ENCODE results near the gene RAB11FIP5.

Gene RAB11FIP5

DNA sequence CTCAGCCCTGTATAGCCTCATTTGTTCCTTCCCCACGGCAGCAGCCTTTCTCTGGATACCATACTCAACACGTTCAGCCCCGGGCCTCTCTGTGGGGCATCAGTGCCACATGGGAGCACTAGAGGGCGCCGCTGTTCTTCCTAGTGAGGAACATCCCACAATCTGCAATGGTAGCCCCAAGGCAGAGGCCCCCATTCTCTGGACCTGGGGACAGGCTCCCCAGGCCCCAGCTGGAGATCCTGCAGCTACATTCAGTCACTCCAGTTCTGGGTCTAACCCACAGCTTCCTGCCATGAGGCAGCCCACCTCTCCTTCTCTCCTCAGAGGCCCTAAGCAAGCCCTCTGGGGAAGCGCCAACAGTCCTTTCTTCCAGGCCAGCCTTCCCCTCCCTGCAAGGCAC, 27.1 kb downstream of the RAB11FIP5 start:
- Mint-ChIP-seq H3K4me1 (peaks cover 30% of the 10 kb centered on the region), H3K36me3 (ENCODE audit: low read depth) (no peaks in the 10 kb centered on the region), H3K9me3 (no peaks in the 10 kb centered on the region), H3K27ac (no peak overlapping the region), H3K4me3 (no peak overlapping the region), H3K27me3 (ENCODE audit: low read depth, poor library complexity) (peaks cover 6% of the 10 kb centered on the region)
- peak; percentile 90 for DNase-seq
- TF ChIP-seq, protein P1, sequence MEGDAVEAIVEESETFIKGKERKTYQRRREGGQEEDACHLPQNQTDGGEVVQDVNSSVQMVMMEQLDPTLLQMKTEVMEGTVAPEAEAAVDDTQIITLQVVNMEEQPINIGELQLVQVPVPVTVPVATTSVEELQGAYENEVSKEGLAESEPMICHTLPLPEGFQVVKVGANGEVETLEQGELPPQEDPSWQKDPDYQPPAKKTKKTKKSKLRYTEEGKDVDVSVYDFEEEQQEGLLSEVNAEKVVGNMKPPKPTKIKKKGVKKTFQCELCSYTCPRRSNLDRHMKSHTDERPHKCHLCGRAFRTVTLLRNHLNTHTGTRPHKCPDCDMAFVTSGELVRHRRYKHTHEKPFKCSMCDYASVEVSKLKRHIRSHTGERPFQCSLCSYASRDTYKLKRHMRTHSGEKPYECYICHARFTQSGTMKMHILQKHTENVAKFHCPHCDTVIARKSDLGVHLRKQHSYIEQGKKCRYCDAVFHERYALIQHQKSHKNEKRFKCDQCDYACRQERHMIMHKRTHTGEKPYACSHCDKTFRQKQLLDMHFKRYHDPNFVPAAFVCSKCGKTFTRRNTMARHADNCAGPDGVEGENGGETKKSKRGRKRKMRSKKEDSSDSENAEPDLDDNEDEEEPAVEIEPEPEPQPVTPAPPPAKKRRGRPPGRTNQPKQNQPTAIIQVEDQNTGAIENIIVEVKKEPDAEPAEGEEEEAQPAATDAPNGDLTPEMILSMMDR (IDR thresholded peaks at IDR 0.05): peak; percentile 91

DNA sequence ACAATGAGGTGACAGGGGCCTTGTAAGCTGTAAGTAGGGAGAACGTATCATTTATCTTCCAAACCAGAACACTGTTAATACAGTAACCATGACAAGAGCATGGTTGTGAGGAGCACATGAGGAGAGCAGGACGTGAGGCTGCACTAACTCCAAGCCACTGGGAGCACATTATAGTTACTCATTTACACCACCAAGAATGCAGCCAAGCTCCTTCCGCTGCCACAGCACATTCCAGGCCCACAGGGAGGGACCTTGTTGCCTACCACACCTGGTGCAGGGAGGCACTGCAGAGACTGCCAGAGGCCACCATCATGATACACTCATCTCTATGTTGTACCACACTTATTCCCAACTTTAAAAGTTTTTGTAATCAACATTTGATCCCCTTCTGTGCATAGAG, 27.8 kb downstream of the RAB11FIP5 start:
- no peaks in the 10 kb centered on the region for H3K9me3 Mint-ChIP-seq
- no peak for DNase-seq
- no peak overlapping the region for H3K4me3 Mint-ChIP-seq
- H3K36me3 Mint-ChIP-seq (ENCODE audit: low read depth): no peaks in the 10 kb centered on the region
- TF ChIP-seq, protein P1 (IDR thresholded peaks at IDR 0.05): no peak
- peaks cover 29% of the 10 kb centered on the region for H3K4me1 Mint-ChIP-seq
- no peak overlapping the region for H3K27ac Mint-ChIP-seq
- peaks cover 6% of the 10 kb centered on the region for H3K27me3 Mint-ChIP-seq (ENCODE audit: low read depth, poor library complexity)

DNA sequence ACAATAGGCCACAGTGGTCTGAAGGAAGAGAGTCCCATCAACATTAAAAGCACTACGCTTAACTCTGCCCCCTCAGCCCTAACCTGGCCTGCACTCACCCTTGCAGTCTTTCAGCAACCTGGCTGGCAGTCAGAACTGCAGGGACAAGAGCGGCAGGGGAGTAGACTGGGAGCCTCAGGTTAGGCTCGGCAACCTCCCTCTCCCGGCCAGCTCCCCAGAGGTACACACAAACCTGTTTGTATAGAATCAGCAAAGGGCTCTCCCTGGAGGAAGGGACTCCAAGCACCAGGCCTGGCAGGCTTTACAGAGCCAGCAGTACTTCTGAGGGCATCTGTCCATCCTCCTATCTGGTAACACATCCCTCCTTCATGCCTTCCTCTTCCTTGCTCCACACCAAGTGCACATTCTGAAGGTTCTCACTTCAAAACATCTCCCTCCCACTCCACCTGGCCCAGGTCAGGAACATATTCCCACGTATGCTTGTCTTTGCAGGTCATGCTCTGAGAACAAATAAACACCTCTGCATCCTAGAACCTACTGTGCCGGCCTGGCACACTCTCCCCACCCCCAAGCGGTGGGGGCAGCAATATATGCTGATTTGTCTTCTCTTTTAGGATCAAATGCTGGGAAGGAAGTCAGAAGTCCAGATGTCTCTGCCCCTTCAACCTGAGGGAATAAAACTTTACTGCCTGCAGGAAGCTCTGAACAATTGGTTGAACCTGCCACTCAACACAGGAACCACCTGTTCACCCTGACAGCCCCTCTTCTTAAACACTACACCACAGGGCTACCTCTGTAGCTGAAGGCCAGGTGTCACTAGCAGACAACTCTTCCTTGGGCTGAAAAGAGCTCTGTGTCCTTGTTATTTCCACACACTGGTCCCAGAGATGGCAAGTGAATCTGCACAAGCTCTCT, 28.6 kb downstream of the RAB11FIP5 start:
- H3K9me3 Mint-ChIP-seq: no peaks in the 10 kb centered on the region
- H3K36me3 Mint-ChIP-seq (ENCODE audit: low read depth): no peaks in the 10 kb centered on the region
- H3K4me3 Mint-ChIP-seq: no peak overlapping the region
- peaks cover 6% of the 10 kb centered on the region for H3K27me3 Mint-ChIP-seq (ENCODE audit: low read depth, poor library complexity)
- H3K27ac Mint-ChIP-seq: no peak overlapping the region
- H3K4me1 Mint-ChIP-seq: peaks cover 28% of the 10 kb centered on the region
- no peak for DNase-seq
- TF ChIP-seq, protein P1 (IDR thresholded peaks at IDR 0.05): no peak

DNA sequence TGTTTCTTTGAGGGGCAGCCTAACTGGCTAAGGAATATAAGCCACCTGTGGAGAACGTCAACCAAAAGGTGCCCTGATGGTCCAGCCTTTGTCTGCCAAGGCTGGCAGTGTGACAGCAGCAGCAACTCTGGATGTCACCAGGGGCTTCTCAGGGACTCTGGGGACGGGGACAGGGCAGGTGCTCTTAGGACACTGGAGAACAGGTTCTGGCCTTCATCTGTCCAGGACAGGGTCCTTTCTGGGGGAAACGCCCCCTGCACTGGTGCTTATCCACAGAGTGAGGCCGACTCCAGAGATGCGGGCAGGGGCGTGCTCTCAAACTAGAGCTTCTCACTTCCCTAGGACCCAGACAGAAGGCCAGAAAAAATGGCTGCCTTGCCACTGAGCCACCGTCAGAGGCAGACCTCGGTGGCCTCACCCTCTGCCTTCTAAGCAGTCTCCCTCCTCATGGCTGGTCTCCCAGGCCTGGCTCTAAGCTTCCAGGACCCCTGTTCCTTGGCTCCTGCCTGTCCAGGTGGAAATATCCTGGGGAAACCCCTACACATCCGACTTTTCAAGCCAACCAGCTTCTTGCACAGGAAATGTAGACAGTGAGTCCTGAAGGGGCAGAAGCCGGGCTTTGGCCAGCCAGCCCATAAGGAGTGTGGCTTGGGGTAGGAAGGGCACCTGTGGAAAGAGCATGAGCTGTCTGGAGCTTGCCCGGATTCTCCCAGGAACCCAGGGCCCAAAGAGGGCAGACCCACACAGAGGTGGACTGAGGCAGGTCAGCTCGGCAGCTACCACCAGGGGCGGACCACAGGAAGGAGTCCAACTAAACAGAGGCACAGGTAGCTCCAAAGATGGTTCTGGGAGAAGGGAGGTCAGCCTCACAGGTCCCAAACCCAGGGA, 30.0 kb downstream of the RAB11FIP5 start:
- Mint-ChIP-seq H3K27me3 (ENCODE audit: low read depth, poor library complexity) (peaks cover 10% of the 10 kb centered on the region), H3K4me3 (no peak overlapping the region), H3K36me3 (ENCODE audit: low read depth) (no peaks in the 10 kb centered on the region), H3K9me3 (no peaks in the 10 kb centered on the region), H3K4me1 (peaks cover 40% of the 10 kb centered on the region), H3K27ac (no peak overlapping the region)
- TF ChIP-seq, protein P1 (IDR thresholded peaks at IDR 0.05): no peak
- DNase-seq: no peak

DNA sequence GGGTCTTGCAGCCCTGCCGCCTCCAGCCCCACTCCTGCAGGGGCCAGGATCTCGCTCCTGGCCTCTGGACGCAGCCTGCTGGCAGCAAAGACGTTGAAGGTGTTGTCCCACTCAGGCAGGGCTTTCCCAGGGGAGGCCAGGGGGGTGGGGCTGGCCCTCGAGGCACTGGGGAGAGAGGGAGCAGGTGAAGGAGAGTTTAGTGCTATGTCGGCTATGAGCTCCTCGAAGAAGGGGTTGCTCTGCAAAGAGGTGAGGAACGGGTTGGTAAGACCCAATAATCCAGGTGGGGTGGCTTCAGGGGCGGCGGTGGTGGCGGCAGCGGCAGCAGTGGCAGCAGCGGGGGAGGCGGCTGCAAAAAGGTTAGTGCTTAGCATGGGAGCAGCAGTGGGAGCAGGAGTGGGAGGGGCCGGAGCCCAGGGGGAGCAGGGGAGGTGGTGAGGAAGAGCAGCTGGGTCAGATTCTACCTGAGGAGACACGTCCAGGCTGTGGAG, 31.5 kb downstream of the RAB11FIP5 start:
- Mint-ChIP-seq H3K4me3 (no peak overlapping the region), H3K27ac (no peak overlapping the region), H3K36me3 (ENCODE audit: low read depth) (no peaks in the 10 kb centered on the region), H3K9me3 (no peaks in the 10 kb centered on the region), H3K27me3 (ENCODE audit: low read depth, poor library complexity) (peaks cover 16% of the 10 kb centered on the region), H3K4me1 (peaks cover 55% of the 10 kb centered on the region)
- TF ChIP-seq, protein P1 (IDR thresholded peaks at IDR 0.05): no peak
- DNase-seq: peak; percentile 42
